Measurements from ENCODE around the gene MED12L. TPM values are rescaled to one million over a fixed set of nuclear protein-coding genes. Genes with fewer than 3 reads are reported as not detected.
"Not testable (repeated sequence)": the region's sequence is repeated elsewhere in the genome, so short reads cannot be mapped to it uniquely, and the experiment has no call there.

MED12L gene
- total and polyA plus RNA-seq, 8 donors = 0.08 to 0.88 (median 0.45) TPM

DNA sequence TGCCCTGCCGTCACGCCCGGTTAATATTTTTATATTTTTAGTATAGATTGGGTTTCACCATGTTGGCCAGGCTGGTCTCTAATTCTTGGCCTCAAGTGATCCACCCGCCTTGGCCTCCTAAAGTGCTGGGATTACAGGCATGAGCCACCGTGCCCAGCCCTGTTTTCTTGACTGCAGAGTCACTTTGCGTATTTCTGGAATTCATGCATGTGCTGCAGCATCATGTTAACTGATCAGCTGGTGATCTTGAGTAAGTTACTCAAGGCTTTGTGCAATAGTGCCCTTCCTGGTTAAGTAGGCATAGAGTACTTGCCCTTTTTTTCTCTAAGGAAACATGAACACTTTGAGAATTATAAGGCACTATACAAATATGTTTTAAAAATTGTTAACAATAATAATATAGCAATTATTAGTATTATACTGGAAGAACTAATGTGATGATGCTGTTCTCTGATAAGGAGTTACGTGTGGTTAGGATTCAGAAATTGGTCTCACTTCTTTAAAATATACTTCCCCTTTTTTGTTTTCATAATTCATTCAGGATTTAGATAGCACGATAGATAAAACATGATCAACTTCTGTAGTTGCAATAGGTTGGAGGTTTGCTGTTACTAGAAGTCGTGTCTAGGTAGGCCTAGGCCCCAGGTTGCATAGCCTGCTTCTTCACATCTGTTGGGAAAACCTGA lies 83.9 kb downstream of the MED12L start:
- H3K4me1 ChIP-seq = no peaks in the 10 kb centered on the region
- H3K9me3 ChIP-seq = no peaks in the 10 kb centered on the region
- H3K4me3 ChIP-seq = no peak overlapping the region
- intact Hi-C loops (cut with DNase I) = loop anchor here in 1 of 3 donors (5.0 kb wide), 1 partner anchor 113 kb away; no protein-coding TSS in a partner anchor
- H3K36me3 ChIP-seq = no peaks in the 10 kb centered on the region
- TF ChIP-seq, protein P1, sequence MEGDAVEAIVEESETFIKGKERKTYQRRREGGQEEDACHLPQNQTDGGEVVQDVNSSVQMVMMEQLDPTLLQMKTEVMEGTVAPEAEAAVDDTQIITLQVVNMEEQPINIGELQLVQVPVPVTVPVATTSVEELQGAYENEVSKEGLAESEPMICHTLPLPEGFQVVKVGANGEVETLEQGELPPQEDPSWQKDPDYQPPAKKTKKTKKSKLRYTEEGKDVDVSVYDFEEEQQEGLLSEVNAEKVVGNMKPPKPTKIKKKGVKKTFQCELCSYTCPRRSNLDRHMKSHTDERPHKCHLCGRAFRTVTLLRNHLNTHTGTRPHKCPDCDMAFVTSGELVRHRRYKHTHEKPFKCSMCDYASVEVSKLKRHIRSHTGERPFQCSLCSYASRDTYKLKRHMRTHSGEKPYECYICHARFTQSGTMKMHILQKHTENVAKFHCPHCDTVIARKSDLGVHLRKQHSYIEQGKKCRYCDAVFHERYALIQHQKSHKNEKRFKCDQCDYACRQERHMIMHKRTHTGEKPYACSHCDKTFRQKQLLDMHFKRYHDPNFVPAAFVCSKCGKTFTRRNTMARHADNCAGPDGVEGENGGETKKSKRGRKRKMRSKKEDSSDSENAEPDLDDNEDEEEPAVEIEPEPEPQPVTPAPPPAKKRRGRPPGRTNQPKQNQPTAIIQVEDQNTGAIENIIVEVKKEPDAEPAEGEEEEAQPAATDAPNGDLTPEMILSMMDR (IDR thresholded peaks at IDR 0.05) = no peak
- 82 to 89% methylated on average over 9 of the region's 9 CpGs for WGBS, 2 donors
- no peak overlapping the region for H3K27ac ChIP-seq
- no peaks in the 10 kb centered on the region for H3K27me3 ChIP-seq
- ATAC-seq (peak in 2 of 4 donors; percentile 37 to 69), FAIRE-seq (no peak), DNase-seq (no peak)

DNA sequence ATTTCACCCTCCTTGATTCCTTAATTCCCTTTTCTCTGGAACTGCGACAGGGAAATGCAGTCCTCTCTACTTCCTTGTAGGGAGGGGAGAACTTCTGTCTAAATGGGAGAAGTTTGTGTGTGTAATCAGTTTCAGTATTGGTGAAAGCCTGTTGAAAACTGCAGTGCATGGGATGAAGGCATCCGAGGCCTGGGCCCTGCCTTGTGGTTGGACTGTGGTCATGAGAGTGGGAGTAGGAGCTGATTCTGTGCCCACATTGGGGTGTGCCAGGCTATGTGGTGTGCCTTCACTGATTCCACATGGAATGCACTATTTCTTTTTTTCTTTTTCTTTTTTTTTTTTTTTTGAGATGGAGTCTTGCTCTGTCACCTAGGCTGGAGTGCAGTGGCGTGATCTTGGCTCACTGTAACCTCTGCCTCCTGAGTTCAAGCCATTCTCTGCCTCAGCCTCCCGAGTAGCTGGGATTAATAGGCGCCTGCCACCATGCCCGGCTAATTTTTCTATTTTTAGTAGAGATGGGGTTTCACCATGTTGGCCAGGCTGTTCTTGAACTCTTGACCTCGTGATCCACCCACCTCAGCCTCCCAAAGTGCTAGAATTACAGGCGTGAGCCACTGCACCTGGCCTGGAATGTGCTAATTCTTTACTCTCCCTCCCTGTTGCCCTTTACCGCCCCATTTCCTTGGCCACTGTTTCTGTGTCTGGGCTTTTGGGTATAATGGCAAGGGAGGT lies 84.7 kb downstream of the MED12L start:
- intact Hi-C loops (cut with DNase I) = loop anchor here in 1 of 3 donors (5.0 kb wide), 1 partner anchor 112 kb away; no protein-coding TSS in a partner anchor
- FAIRE-seq, H3K4me3 ChIP-seq, H3K27ac ChIP-seq, H3K9me3 ChIP-seq, H3K4me1 ChIP-seq, H3K36me3 ChIP-seq, H3K27me3 ChIP-seq: not testable (repeated sequence)
- 78% methylated on average over 9 of the region's 9 CpGs for WGBS, 2 donors
- DNase-seq (peak in 1 of 6 donors; percentile 43), ATAC-seq (peak in 3 of 4 donors; percentile 42 to 73 (median 69))

DNA sequence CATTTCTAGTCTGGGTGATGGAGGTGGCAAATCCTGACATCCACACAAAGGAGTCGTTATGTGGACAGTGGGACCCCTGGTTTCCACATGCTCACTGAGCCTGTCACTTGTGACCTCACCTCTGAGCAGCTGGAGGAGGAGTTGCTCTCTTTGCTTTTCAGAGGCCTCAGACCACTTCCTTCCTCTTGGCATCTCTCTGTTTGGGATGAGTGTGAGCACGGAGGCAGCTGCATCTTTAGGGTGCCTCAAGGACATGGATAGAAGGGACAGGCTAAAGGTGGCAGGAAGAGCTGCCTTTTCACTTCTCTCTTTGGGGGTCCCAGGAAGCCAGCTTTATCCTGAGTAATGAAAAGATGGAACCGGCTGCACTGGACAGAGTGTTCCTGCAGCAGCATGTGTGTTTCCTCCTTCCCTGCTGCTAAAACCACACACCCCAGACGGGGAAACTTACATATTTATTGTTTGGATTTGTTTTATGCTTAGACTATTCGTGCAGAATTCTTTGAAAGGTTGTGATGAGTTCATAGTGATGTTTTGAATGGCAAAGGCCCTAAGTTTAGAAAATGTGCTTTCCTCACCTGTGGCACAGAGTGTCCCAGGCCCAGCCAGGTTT lies 85.8 kb downstream of the MED12L start:
- H3K27me3 ChIP-seq = no peaks in the 10 kb centered on the region
- ATAC-seq (peak in 1 of 4 donors; percentile 37), DNase-seq (no peak), FAIRE-seq (no peak)
- H3K4me3 ChIP-seq = no peak overlapping the region
- H3K9me3 ChIP-seq = no peaks in the 10 kb centered on the region
- WGBS, 2 donors = 62 to 67% methylated on average over 5 of the region's 5 CpGs
- TF ChIP-seq, protein P1 (IDR thresholded peaks at IDR 0.05) = no peak
- no peak overlapping the region for H3K27ac ChIP-seq
- no peaks in the 10 kb centered on the region for H3K4me1 ChIP-seq
- H3K36me3 ChIP-seq = no peaks in the 10 kb centered on the region
- intact Hi-C loops (cut with DNase I) = no loop called here

DNA sequence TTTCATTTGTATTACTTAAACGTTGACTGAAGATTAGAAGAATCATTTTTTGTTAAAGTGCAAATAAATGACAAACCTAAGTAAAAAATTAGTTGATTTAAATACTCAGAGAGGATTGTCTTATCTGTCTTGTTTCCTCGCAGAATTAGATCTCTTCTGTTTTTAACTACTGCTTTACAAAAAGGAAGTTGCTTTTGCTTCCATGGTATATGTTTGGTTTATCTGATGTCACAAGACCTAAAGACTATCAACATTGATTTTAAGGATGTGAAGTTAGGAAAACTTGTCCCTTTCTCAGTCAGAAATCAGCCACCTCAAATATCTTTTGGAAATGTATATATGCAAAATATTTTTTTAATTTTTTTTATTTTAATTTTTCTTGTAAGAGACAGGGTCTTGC lies 88.9 kb downstream of the MED12L start:
- TF ChIP-seq, protein P1 (IDR thresholded peaks at IDR 0.05) = no peak
- intact Hi-C loops (cut with DNase I) = no loop called here
- no peak for FAIRE-seq
- no peaks in the 10 kb centered on the region for H3K4me1 ChIP-seq
- H3K4me3 ChIP-seq = no peak overlapping the region
- WGBS, 2 donors = 35 to 36% methylated on average over 2 of the region's 2 CpGs
- H3K36me3 ChIP-seq = no peaks in the 10 kb centered on the region
- H3K27ac ChIP-seq = no peak overlapping the region
- no peaks in the 10 kb centered on the region for H3K27me3 ChIP-seq
- no peak for DNase-seq
- ATAC-seq = no peak
- no peaks in the 10 kb centered on the region for H3K9me3 ChIP-seq

DNA sequence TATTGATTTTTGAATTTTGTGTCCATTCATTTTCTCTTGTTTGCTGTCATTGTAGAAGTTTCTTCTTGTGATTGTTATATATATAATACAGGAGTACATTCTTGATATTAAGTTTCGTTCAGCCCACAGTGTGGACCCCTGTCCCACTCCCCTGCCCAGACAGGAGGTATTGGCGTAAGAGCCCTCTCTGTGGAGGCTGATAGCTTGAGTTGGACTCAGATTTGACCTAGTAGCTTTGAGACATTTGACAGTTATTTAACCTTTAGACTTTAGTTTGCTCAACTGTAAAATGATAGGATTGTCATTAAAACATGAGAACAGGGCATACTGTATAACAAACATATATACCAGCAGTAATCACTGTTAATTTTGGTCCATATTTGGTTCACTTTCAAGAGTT lies 90.5 kb downstream of the MED12L start:
- no peak for DNase-seq
- ATAC-seq = no peak
- Histone ChIP-seq H3K27me3 (no peaks in the 10 kb centered on the region), H3K4me3 (no peak overlapping the region), H3K9me3 (no peaks in the 10 kb centered on the region), H3K27ac (no peak overlapping the region), H3K36me3 (no peaks in the 10 kb centered on the region), H3K4me1 (no peaks in the 10 kb centered on the region)
- no peak for FAIRE-seq
- 85 to 92% methylated on average over 2 of the region's 2 CpGs for WGBS, 2 donors
- intact Hi-C loops (cut with DNase I) = no loop called here
- TF ChIP-seq, protein P1 (IDR thresholded peaks at IDR 0.05) = no peak
